GM18873 (cell line): ENCODE data around the gene BPIFA1.

Source experiments
- ATAC-seq: cut with Tn5 transposase; IDR thresholded peaks from one replicate; pipeline ENCODE4 v1.9.1; 2021; ENCODE audit warnings: mild to moderate bottlenecking, moderate library complexity, moderate number of reproducible peaks; ENCODE audit not compliant: unreplicated experiment, low FRiP score

BPIFA1 gene

DNA sequence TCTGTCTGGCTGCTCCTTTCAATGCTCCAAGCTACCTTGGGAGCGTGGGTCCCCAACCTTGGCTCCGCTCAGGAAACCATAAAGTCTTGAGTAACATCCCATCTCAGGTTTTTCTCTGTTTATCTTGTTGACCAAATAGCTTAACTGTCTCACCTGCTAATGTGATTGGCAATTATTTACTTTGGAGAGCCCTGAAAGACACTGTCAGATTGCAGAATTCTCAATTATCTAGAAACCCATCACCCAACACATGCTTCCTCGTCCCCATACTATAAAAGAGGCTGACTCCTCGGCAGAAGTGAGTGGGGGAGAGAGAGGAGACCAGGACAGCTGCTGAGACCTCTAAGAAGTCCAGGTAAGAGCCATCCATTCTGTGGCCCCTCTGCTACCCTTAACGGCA, at the start of gene BPIFA1:
BPIFA1 (plus strand) TSS at position 301 of the 400 bp plus-strand sequence. CDS start 1,716 bp downstream, outside the sequence.
- ATAC-seq: no peak

DNA sequence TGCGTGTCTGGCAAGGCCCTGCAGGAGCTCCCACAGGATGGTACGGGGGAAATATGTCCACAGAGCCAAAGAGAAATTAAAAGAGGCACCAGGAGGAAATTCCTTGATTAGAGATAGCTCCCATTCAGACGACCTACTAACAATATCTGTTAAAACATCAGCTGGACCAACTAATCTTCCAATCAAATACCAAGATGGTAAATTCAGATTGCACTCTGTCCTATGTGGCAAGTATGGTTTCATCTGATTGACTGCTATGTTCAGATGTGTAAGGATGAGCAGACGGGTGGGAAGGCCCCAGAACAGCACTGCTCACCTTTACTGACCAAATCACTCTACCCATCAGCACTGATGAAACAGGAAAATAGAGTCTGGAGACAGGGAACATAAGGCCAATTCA, 48.3 kb upstream of the BPIFA1 start:
- ATAC-seq: no peak

DNA sequence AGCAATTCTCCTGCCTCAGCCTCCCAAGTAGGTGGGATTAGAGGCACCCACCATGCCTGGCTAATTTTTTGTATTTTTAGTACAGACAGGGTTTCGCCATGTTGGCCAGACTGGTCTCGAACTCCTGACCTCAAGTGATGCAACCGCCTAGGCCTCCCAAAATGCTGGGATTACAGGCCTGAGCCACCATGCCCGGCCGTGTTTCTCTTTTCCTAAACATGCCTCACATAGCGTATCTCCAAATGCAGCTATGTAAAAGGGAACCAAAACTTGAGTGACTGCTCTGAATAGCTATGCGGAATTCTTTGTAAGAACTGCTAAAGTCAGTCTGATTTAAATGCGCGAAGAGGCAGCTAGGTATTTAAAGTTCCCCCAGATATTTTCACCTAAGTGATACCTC, 47.4 kb upstream of the BPIFA1 start:
- ATAC-seq: no peak

DNA sequence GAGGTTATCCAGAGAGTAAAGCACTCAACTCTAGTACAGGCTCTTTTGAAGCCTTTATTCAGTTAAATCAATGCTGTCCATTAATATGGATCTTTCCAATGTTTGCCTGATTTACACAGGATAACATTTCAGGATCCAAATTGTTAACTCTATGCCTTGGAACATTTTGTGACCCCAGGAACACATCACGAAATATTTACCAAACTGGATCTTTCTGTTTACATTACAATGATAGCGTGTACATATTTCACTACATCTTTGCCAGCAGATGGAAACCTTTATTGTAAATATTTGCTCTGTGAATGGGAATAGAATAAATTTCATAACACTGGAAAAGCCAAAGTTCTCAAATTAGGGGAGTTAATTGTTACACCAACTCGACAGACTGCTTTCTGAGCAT, 44.3 kb upstream of the BPIFA1 start:
- ATAC-seq: no peak

DNA sequence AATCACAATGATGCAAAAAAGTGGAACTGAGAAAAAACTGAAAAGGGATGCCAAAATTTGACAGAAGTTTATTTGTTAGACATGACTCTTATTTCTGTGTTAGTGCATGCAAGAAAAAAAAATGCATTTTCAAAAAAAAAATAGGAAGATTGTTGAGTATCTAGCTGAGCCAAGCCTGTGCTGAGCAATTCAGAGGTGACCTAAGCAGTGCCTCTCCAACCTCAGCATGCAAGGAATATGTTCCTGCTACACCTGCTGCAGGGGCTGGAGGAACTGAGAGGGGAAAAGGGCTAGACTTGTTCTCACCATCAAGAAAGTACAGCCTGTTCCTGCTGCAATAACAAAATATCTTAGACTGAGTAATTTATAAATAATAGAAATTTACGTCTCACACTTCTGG, 43.8 kb upstream of the BPIFA1 start:
- ATAC-seq: no peak

DNA sequence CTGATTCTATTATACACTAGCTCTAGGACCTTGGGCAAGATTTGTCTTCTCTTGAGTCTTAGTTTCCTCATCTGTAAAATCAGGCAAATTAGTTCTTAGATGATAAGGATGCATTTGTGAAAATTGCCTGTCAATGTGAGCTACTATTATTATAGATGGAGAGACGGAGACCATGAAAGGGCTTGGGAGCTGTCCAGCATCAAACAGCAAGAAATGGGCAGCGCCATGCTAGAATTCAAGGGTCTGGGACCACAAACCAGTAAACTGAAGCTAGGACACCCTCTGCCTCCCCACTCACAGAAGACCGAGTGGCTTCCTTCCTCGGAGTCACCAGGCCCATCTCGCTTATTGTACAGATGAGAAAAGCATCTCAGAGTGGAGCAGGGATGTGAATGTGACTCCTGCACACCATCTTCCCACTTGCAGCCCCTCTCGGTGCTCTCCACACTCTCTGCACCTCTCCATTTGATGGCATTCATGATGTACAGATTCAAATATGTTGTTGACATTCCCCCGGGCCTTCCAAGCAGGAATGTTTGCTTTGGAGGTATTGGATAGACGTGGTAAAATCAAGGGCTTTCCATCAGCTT, 42.8 kb upstream of the BPIFA1 start:
- ATAC-seq: no peak

DNA sequence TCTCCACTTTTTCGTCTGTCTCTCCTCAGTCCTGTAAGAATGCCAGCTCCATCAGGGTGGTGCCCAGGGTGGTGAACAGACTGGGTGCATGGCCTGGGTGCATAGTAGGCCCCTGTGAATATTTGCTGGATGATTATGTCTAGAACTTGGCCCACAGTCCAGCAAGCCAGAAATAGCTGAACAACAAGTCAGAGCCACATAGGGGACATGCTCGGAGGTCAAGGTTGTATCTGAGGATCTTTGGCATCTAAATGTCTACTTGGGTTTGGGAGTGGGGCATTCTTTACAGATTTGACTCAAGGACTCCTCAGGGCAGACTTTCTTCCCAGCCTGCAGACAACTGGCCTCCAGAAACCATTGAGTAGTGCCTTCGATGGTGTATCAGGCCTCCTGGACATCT, 36.8 kb upstream of the BPIFA1 start:
- ATAC-seq: no peak

DNA sequence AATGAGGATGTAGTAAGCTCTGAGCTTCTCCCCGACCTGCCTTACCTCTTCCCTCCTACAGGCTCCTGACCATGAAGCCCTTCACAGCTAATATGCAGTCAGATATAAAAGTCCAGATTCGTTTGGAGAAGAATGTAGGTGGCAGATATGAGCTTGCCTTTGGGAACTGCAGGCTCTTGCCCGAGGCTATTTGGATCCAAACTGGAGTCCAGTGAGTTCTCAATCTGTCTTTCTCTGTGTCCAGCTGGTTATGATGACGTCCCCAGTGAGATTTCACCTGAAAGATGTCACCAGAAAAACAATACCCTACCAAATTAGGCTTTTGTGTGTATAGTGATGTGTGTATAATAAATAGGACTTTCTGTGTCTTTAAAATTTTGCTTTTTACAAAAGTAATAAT, 33.3 kb upstream of the BPIFA1 start:
- ATAC-seq: no peak

DNA sequence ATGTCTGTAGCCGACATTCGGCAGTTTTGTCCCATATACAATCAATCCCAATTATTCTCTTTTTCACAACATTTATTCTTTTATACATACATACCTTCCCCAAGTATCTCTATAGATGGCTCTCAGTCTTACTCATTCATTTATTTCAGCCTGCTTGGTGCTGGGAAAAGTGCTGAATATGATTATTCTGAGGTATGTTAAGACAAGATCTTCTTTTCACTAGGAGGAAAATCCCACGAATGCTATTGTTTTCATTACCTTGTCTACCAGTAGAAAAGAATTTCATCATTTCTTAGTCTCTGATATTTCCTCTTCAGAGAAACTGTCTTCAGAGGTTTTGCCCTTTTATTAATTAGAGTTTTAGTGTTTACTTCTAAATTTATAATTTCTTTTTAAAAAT, 32.4 kb upstream of the BPIFA1 start:
- no peak for ATAC-seq

DNA sequence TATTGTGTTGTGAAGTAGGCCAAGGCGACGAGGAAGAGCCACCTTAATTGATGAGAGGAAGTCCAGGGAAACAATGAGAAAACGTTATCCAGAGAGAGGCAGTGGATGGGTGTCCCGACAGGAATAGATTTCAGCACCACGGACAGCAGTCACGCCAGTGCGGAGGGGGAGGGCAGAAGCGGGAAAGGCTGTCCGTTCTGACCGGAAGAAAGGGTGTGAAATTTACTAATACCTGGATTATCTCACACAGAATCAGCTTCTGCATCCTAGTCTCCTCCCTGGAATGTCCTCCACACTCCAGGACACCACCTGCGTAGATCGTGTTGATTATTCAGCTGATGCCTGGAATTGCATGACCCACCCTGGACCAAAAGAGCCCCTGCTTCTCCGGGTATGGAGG, 26.0 kb upstream of the BPIFA1 start:
- no peak for ATAC-seq

DNA sequence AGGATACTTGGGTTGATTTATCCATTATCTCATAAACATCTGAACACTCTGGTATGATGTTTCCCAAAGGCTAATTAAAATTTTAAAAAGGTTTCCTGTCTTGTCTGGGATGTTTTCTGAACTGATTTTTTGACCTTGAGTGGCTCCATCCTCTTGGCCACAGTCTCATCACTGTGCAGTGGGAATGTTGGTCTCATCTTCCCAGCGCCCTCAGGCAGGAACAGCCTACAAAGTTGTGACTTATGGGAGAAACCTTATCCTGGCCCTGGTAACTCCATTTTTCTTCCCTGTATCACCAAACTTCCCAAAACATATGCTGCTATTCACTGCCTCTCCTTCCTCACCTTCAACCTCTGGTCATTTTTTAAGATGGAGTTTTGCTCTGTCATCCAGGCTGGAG, 25.4 kb upstream of the BPIFA1 start:
- ATAC-seq: no peak

DNA sequence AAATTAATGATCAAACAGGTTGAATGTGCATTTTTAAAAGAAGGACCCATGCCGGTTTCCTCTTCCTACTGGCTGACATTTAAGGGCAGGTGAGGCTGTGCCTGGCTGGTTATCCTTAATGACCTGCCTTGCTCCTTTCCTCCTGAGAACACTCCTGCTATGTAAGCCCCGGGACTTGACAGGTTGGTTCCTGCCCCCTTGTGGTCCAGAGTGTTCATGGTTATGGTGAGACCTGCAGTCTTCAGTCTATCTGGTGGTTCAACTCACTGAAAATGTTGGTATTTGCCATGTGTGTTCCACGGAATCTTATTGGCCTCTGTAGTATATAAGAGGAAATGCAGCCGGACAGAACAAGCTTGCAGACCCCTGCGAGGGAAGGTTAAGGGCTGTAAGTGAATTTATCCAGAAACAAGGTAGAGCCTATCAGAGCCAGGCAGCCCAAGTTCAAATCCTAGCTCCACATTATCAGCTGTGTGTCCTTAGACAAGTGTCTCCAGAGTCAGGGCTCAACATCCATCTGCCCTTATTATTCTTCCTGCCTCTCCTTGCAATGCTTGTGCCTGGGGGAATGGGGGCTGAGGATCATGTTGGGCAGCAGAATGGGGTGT, 23.9 kb upstream of the BPIFA1 start:
- no peak for ATAC-seq

DNA sequence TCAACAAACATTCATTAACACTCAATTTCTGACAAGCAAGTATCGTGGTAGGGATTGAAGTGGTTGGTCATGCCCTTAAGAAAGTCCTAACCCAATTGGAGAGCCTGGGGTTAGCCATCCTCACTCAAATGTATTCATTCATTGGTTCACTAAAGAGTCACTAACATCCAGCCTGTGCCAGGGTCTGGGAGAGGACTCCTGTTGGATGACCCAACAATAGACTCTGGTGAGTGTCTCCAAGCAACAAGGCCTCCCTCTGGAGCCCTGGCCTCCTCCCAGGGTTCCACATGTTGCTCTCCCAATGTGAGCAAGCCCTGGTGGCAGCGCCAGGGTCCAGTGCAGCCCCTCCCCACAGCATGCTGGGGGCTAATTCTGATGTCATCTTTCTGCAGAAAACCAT, 18.7 kb upstream of the BPIFA1 start, which contains the start of gene BPIFA3:
BPIFA3 (plus strand) TSS at position 301 of the 400 bp plus-strand sequence. CDS start 185 bp downstream, outside the sequence.
- no peak for ATAC-seq

DNA sequence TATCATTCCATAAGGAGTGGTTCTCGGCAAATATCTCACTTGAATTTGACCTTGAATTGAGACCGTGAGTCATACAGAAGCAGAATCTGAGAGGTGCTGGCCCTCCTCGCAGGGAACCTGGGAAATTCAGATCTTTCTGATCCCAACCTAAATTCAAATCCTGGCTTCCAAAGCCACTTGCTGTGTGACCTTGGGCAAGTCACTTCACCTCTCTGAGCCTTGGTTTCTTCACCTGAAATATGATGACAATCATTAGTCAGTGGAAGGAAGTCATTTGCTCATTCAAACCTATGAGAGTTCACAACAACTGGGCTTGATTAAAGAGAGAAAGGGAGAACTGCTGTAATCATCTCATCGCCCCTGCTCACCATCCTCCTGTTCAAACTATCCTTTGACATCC, 11.4 kb upstream of the BPIFA1 start:
- no peak for ATAC-seq

DNA sequence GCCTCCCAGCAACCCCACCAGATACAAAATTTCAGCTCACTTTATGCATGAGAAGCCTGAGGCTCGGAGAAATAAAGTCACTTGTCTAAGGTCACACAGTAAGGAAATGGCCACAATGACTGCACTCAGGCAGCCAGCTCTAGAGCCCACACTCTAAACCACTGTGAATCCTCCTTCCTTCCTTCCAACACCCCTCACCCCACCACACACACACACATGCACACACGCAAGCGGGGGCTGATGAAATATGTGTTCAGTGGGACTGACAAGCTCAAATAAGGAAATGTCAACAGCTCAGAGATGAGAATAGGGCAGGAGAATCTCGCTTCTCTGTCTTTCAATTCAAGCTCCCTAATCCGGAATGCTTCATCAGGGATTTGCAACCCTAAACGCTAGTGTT, 6.0 kb upstream of the BPIFA1 start:
- ATAC-seq: no peak

DNA sequence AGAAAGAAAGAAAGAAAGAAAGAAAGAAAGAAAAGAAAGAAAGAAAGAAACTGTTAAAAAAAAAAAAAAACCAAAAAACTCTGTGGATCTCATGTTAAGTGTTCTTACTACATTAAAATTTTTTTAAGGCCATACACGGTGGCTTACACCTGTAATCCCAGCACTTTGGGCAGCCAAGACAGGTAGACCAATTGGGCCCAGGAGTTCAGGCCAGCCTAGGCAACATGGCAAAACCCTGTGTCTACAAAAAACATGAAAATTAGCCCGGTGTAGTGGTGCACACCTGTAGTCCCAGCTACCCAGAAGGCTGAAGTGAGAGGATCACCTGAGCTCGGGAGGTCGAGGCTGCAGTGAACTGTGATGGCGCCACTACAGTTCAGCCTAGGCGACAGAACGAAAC, 4.6 kb upstream of the BPIFA1 start:
- no peak for ATAC-seq

DNA sequence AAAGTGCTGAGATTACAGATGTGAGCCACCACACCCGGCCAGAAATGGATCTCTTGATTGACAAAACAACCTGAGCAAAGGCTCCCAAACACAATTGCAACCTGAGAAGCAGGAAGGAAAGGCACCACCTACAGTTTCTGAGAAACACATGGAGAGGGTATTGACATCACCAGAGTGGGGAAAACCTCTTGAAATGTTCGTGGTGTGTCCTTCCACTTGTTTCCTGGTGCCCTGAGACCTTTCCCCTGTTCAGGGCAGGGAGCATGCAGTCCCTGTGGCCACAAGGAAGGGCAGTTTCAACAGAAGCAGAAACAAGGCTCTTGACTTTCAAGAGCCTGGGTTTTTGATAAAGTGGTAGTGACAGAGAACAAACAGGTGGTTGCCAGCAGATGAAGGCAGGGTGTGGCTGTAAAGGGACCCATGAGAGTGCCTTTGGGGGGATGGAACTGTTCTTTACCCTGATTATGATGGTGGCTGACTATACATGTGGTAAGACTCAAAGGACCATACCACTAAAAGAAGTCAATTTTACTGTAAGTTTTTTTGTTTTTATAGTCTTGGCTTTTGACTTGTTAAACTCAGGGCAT, 3.2 kb upstream of the BPIFA1 start:
- no peak for ATAC-seq

DNA sequence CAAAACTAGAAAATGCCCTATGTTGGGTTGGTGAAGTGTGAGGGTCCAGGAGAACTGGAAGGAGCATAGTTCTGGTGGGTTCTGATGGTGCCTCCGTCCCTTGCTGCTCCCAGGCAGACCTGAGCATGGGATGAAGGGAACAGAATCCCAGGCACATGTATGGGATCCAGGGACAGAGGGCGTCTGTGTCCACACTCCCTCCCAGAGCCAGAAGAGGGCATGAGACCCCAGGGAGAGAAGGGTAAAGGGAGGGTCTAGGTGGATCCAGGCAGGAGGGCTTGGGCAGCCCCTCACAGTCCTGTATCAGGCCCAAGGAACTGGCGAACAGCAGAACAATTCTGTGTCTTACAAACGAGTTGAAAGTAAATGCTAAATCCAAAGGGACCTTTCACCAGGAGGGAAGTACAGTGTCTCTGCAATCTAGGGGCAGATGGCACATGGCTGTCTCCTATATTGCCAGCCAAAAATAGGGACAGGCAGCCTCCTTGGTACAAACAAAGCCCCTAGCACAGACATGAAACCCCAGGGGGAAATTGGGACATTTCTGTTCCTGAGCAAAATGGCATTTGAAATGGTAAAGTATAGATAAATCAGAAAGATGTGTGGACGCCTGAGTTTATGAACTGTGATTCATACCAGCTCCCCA, 2.5 kb upstream of the BPIFA1 start:
- no peak for ATAC-seq

DNA sequence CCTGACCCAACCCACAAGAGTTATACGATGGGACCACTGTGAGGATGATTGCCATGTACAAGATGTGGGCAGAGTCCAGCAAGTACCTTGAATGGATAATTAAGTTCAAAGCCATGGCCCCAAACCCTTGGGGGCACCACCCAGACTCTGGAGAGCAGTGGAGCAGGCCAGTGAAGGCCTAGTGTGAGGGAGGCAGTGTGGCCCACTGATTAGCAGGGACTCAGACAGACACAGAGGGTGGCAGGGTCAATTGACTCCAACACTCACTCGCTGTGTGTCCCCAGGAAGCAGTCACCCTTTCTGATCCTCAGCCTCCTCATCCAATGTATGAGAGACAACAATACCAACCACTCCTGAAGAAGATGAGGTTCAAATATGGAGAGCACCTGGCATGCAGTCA, 1.7 kb upstream of the BPIFA1 start:
- no peak for ATAC-seq

DNA sequence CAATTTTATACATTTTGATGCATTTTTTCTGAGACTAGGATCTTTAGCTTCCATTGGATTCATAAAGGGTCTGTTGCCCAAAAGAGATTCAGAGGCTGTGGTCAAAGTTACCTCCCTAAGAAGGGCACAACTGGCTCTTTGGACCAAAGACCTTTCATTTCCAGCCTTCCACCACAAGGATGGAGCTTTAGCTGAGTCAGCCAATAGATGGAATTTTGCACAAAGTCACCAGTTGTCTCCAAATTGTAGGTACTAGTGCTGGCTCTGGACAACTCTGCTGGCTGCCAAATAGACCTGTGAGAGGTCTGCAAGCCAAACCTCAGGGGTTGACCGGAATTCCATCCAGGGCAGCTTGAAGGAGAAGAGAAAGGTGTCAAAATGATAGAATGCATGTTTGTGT, 555 bp downstream of the BPIFA1 start:
- no peak for ATAC-seq

DNA sequence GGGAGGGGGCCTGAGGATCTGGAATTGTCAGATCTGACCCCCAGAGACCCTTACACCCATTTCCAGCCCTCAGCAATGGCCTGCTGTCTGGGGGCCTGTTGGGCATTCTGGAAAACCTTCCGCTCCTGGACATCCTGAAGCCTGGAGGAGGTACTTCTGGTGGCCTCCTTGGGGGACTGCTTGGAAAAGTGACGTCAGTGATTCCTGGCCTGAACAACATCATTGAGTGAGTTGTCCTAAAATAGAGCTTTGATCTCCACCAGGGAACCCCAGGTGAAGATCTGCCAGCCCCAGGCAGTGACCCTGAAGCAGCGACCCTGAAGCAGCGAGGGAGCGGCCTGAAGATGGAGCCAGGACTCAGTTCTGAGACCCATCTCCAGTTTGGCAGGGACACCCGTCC, 2.2 kb downstream of the BPIFA1 start:
- ATAC-seq: no peak

DNA sequence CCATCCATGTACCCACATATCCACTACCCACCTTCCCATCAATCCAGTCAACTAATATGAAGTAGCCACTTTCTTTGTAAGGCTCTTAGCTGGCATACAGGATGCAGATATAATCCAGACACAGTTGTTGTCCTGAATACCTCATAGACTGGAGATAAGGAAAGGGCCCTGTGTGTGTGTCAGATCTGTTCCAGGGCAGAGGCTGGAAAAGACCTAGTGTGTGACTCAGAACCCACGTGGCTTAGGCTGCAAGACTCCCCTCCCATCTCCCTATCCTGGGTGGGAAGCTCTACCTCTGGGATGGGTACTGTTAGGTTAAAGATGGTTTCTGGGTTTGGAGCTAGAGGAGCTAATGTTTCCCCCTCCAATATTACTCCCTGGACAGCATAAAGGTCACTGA, 3.6 kb downstream of the BPIFA1 start:
- no peak for ATAC-seq
